Measurements from ENCODE around the gene RGP1. TPM values are rescaled to one million over a fixed set of nuclear protein-coding genes. Genes with fewer than 3 reads are reported as not detected.

Gene RGP1
- total RNA-seq, 2 donors from 2014 or later = 21.3 to 25.7 TPM

- Histone ChIP-seq H3K36me3 (no peaks in the 10 kb centered on the region), H3K4me3 (no peak overlapping the region), H3K4me1 (peaks cover 0 to 23% of the 10 kb centered on the region in 2 donors), H3K27me3 (no peaks in the 10 kb centered on the region), H3K27ac (no peak overlapping the region), H3K9me3 (no peaks in the 10 kb centered on the region)
- DNase-seq (ENCODE audit: low spot score) = no peak
- no peak for TF ChIP-seq CTCF (IDR thresholded peaks at IDR 0.05)
Measured at GRCh38 chr9:35776018-35776417, 26.9 kb downstream of the RGP1 start.

- Histone ChIP-seq H3K4me1 (peaks cover 0 to 9% of the 10 kb centered on the region in 2 donors), H3K36me3 (no peaks in the 10 kb centered on the region), H3K9me3 (no peaks in the 10 kb centered on the region), H3K27me3 (no peaks in the 10 kb centered on the region), H3K4me3 (no peak overlapping the region), H3K27ac (no peak overlapping the region)
- DNase-seq (ENCODE audit: low spot score) = no peak
- no peak for TF ChIP-seq CTCF (IDR thresholded peaks at IDR 0.05)
Measured at GRCh38 chr9:35778496-35778895, 29.4 kb downstream of the RGP1 start.

- Histone ChIP-seq H3K36me3 (no peaks in the 10 kb centered on the region), H3K9me3 (no peaks in the 10 kb centered on the region), H3K4me1 (no peaks in the 10 kb centered on the region), H3K27ac (no peak overlapping the region), H3K27me3 (no peaks in the 10 kb centered on the region), H3K4me3 (no peak overlapping the region)
- no peak for TF ChIP-seq CTCF (IDR thresholded peaks at IDR 0.05)
- DNase-seq (ENCODE audit: low spot score) = no peak
Measured at GRCh38 chr9:35781066-35781465, 32.0 kb downstream of the RGP1 start.

- Histone ChIP-seq H3K9me3 (no peaks in the 10 kb centered on the region), H3K4me3 (no peak overlapping the region), H3K27ac (no peak overlapping the region), H3K27me3 (no peaks in the 10 kb centered on the region), H3K36me3 (no peaks in the 10 kb centered on the region), H3K4me1 (no peaks in the 10 kb centered on the region)
- TF ChIP-seq CTCF (IDR thresholded peaks at IDR 0.05) = no peak
- DNase-seq (ENCODE audit: low spot score) = no peak
Measured at GRCh38 chr9:35783418-35783817, 34.3 kb downstream of the RGP1 start.

- H3K4me3 ChIP-seq = no peak overlapping the region
- TF ChIP-seq CTCF (IDR thresholded peaks at IDR 0.05) = no peak
- H3K27ac ChIP-seq = no peak overlapping the region
- H3K36me3 ChIP-seq = no peaks in the 10 kb centered on the region
- H3K9me3 ChIP-seq = no peaks in the 10 kb centered on the region
- no peaks in the 10 kb centered on the region for H3K27me3 ChIP-seq
- peaks cover 0 to 39% of the 10 kb centered on the region in 2 donors for H3K4me1 ChIP-seq
- DNase-seq (ENCODE audit: low spot score) = no peak
Measured at GRCh38 chr9:35789541-35789940, 40.5 kb downstream of the RGP1 start.

- H3K27ac ChIP-seq = no peak overlapping the region
Measured at GRCh38 chr9:35790025-35790384, 40.9 kb downstream of the RGP1 start.

More at GRCh38 chr9:35790025-35790384, 40.9 kb downstream of the RGP1 start:
- H3K27me3 ChIP-seq = no peaks in the 10 kb centered on the region
- H3K36me3 ChIP-seq = no peaks in the 10 kb centered on the region
- no peak overlapping the region for H3K4me3 ChIP-seq
- H3K4me1 ChIP-seq = peaks cover 0 to 41% of the 10 kb centered on the region in 2 donors
- H3K9me3 ChIP-seq = no peaks in the 10 kb centered on the region
- DNase-seq (ENCODE audit: low spot score) = no peak
- TF ChIP-seq CTCF (IDR thresholded peaks at IDR 0.05) = no peak

Data from right atrium auricular region (tissue), 2 donors.